Measurements from ENCODE around the gene TMEM59L. TPM values are rescaled to one million over a fixed set of nuclear protein-coding genes. Genes with fewer than 3 reads are reported as not detected.

Gene TMEM59L
- total and polyA plus RNA-seq, 2 of the 13 experiments (the other 11 are each of a cell fraction or from before 2014, with no cell fraction given): 0.97 to 5.5 TPM

DNA sequence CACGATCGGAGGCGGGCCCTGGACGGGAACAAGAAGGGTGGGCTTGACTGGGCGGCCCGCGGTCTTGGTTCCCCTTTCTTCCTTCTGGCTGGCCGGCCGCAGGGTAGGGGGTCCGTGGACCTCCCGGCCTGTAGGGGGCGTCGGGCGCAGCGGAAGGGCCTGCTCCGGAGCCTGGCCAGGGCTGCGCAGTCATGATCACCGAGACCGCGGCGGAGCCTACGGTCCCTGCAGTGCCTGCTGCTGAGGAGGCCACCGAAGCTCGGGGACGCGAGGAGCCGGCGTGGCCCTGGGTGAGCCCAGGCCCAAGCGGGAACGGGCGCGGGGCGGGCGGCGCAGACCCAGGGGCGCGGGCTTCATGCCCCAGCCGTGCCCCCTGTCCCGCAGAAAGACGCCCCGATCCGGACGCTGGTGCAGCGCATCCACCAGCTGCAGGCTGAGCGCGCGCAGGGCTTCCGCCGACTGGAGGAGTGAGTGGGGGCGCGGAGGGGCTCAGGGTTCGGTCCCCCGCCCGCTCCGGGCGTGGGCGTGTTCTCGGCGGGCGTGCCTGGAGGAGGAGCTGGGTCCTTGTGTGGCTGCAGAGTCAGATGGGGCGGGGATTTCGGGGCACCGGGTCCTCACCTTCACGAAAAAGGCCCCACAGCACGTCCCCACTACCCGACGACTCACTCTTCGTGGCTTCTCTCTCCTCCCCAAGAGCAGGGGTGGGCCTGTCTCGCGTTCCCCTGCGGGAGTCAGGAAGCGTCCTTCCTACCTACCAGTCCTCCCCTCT lies 23.9 kb upstream of the TMEM59L start, which contains the start of gene REX1BD (continued):
- TF ChIP-seq, protein P1, sequence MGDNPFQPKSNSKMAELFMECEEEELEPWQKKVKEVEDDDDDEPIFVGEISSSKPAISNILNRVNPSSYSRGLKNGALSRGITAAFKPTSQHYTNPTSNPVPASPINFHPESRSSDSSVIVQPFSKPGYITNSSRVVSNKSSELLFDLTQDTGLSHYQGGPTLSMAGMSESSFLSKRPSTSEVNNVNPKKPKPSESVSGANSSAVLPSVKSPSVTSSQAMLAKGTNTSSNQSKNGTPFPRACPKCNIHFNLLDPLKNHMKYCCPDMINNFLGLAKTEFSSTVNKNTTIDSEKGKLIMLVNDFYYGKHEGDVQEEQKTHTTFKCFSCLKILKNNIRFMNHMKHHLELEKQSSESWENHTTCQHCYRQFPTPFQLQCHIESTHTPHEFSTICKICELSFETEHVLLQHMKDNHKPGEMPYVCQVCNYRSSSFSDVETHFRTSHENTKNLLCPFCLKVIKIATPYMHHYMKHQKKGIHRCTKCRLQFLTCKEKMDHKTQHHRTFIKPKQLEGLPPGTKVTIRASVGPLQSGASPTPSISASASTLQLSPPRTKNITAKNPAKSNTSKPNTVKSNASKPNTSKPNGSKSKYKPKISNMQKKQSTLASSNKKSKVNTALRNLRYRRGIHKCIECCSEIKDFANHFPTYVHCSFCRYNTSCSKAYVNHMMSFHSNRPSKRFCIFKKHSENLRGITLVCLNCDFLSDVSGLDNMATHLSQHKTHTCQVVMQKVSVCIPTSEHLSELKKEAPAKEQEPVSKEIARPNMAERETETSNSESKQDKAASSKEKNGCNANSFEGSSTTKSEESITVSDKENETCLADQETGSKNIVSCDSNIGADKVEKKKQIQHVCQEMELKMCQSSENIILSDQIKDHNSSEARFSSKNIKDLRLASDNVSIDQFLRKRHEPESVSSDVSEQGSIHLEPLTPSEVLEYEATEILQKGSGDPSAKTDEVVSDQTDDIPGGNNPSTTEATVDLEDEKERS (CRISPR knock-in tag; IDR thresholded peaks at IDR 0.05): no peak; the same call in 1 of the 2 replicates
- 0 out of 2 replicates have a peak, but pooled peaks have one; percentile 81 for TF ChIP-seq ZNF251 (CRISPR knock-in tag; IDR thresholded peaks at IDR 0.05)
- TF ChIP-seq, protein P2, sequence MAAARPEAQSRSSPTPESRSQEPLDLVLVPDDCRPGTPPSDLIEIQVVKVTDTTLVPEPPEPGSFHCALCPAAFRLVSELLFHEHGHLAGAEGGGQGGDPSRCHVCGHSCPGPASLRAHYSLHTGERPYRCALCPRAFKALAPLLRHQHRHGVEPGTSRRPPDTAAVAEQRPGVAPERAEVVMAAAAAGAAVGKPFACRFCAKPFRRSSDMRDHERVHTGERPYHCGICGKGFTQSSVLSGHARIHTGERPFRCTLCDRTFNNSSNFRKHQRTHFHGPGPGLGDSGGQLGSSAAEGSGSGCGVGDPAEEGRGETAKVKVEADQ (CRISPR knock-in tag; IDR thresholded peaks at IDR 0.05; ENCODE audit: borderline replicate concordance): no peak
- TF ChIP-seq ZNF12 (CRISPR knock-in tag; IDR thresholded peaks at IDR 0.05): peak; percentile 87
- peak; percentile 50; the same call in 1 of the 2 replicates for TF ChIP-seq MIER2 (CRISPR knock-in tag; IDR thresholded peaks at IDR 0.05)
- TF ChIP-seq, protein P3, sequence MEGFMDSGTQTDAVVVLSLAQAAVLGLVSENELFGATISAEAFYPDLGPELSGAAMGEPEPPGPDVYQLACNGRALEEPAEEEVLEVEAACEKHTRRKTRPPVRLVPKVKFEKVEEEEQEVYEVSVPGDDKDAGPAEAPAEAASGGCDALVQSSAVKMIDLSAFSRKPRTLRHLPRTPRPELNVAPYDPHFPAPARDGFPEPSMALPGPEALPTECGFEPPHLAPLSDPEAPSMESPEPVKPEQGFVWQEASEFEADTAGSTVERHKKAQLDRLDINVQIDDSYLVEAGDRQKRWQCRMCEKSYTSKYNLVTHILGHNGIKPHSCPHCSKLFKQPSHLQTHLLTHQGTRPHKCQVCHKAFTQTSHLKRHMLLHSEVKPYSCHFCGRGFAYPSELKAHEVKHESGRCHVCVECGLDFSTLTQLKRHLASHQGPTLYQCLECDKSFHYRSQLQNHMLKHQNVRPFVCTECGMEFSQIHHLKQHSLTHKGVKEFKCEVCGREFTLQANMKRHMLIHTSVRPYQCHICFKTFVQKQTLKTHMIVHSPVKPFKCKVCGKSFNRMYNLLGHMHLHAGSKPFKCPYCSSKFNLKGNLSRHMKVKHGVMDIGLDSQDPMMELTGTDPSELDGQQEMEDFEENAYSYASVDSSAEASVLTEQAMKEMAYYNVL (CRISPR knock-in tag; IDR thresholded peaks at IDR 0.05; ENCODE audit: borderline replicate concordance): peak; percentile 81
- no peak; the same call in 1 of the 2 replicates for TF ChIP-seq ZNF569 (CRISPR knock-in tag; IDR thresholded peaks at IDR 0.05; ENCODE audit: borderline replicate concordance)
- peak; percentile 74; the same call in 1 of the 2 replicates for TF ChIP-seq ETV5 (CRISPR knock-in tag; IDR thresholded peaks at IDR 0.05; ENCODE audit: borderline replicate concordance)
- peak; percentile 91 for TF ChIP-seq ZNF331 (CRISPR knock-in tag; IDR thresholded peaks at IDR 0.05)
- TF ChIP-seq, protein P4, sequence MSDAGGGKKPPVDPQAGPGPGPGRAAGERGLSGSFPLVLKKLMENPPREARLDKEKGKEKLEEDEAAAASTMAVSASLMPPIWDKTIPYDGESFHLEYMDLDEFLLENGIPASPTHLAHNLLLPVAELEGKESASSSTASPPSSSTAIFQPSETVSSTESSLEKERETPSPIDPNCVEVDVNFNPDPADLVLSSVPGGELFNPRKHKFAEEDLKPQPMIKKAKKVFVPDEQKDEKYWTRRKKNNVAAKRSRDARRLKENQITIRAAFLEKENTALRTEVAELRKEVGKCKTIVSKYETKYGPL (CRISPR knock-in tag; IDR thresholded peaks at IDR 0.05): no peak
- TF ChIP-seq ZNF10 (CRISPR knock-in tag; IDR thresholded peaks at IDR 0.05; ENCODE audit: borderline replicate concordance, low read depth): no peak
- TF ChIP-seq SP140L (CRISPR knock-in tag; IDR thresholded peaks at IDR 0.05; ENCODE audit: borderline replicate concordance): peak; percentile 71; the same call in 1 of the 2 replicates
- TF ChIP-seq PHB2 (IDR thresholded peaks at IDR 0.05; ENCODE audit: partially characterized antibody): no peak
- peak; percentile 24 for TF ChIP-seq ZEB1 (IDR thresholded peaks at IDR 0.05; ENCODE audit: insufficient replicate concordance, low read depth)
- no peak for TF ChIP-seq ZSCAN25 (CRISPR knock-in tag; IDR thresholded peaks at IDR 0.05)
- TF ChIP-seq, protein P5, sequence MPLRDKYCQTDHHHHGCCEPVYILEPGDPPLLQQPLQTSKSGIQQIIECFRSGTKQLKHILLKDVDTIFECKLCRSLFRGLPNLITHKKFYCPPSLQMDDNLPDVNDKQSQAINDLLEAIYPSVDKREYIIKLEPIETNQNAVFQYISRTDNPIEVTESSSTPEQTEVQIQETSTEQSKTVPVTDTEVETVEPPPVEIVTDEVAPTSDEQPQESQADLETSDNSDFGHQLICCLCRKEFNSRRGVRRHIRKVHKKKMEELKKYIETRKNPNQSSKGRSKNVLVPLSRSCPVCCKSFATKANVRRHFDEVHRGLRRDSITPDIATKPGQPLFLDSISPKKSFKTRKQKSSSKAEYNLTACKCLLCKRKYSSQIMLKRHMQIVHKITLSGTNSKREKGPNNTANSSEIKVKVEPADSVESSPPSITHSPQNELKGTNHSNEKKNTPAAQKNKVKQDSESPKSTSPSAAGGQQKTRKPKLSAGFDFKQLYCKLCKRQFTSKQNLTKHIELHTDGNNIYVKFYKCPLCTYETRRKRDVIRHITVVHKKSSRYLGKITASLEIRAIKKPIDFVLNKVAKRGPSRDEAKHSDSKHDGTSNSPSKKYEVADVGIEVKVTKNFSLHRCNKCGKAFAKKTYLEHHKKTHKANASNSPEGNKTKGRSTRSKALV (CRISPR knock-in tag; IDR thresholded peaks at IDR 0.05): peak; percentile 17; the same call in 1 of the 2 replicates
- TF ChIP-seq SRSF4 (IDR thresholded peaks at IDR 0.05; ENCODE audit: low read depth, low read length, poor library complexity, severe bottlenecking): peak; percentile 70
- TF ChIP-seq, protein P6, sequence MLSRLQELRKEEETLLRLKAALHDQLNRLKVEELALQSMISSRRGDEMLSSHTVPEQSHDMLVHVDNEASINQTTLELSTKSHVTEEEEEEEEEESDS (CRISPR knock-in tag; IDR thresholded peaks at IDR 0.05; ENCODE audit: borderline replicate concordance): no peak
